Breast epithelium (tissue), 3 donors: ENCODE measurements around the gene TWF2.

Experiments used
- CTCF ChIP-seq, 3 donors: fragments of 450-650 bp; IDR thresholded peaks; one replicate each; pipeline ENCODE4 v1.5.1; 2016 to 2017; ENCODE audit warnings: antibody characterized with exemption in 3 of 3, mild to moderate bottlenecking in 3 of 3, moderate library complexity in 3 of 3
- POLR2A ChIP-seq: fragments of 450-650 bp; IDR thresholded peaks from one replicate; pipeline ENCODE4 v1.6.1; 2016; ENCODE audit warnings: antibody characterized with exemption, mild to moderate bottlenecking, moderate library complexity
- POLR2AphosphoS5 ChIP-seq, 3 donors: sonication (generic); formaldehyde crosslinking; IDR thresholded peaks; one replicate each; pipeline ENCODE4 v1.6.1; 2017; ENCODE audit warnings: antibody characterized with exemption in 3 of 3

GRCh38 chr3:52265387-52265786 lies 26.4 kb upstream of the TWF2 start:
- no peak for TF ChIP-seq CTCF (IDR thresholded peaks at IDR 0.05)
- TF ChIP-seq POLR2A: no peak
- no peak for TF ChIP-seq POLR2AphosphoS5 (IDR thresholded peaks at IDR 0.05)
